Colonic mucosa (tissue), 4 donors: Measurements from ENCODE around the gene HES7. TPM values are rescaled to one million over a fixed set of nuclear protein-coding genes. Genes with fewer than 3 reads are reported as not detected.

Experiments
- DNase-seq: peaks from one replicate; pipeline ENCODE4 v3.0.0-alpha.2; 2020
- H3K27ac ChIP-seq: fragments of 200-600 bp; one replicate; pipeline ENCODE4 v1.8.0; 2021
- H3K27me3 ChIP-seq: fragments of 200-600 bp; one replicate; pipeline ENCODE4 v1.8.0; 2021
- H3K36me3 ChIP-seq: fragments of 200-600 bp; one replicate; pipeline ENCODE4 v1.8.0; 2021
- H3K4me1 ChIP-seq: fragments of 200-600 bp; one replicate; pipeline ENCODE4 v1.8.0; 2021; ENCODE audit warnings: mild to moderate bottlenecking
- H3K4me3 ChIP-seq: fragments of 200-600 bp; one replicate; pipeline ENCODE4 v1.8.0; 2021
- H3K9ac ChIP-seq, 2 donors: one replicate each; pipeline ENCODE4 v1.7.0; 2013; ENCODE audit warnings: control low read depth in 2 of 2, low read depth in 2 of 2, low read length in 2 of 2
- H3K9me3 ChIP-seq: fragments of 200-600 bp; one replicate; pipeline ENCODE4 v1.8.0; 2021
- intact Hi-C: fragments of 100-400 bp; cut with DNase I; formaldehyde crosslinking; loops from one replicate; pipeline ENCODE4 v1.14.1; 2022
- total RNA-seq, 2 donors: library from RNA; stranded (reverse); fragmentation: NEBNext Ultra II Directional in 1 of 2; extraction: Animal tissue kit (Norgen Biotek cat#: 25700) in 1 of 2; gene quantifications; one replicate each; pipeline ENCODE4 v1.2.1, GENCODE V29; 2021
- TF ChIP-seq, protein P1 (sequence below): fragments of 200-600 bp; IDR thresholded peaks from one replicate; pipeline ENCODE4 v1.8.0; 2022; ENCODE audit warnings: antibody characterized with exemption, mild to moderate bottlenecking
- donor health status: healthy.
- donor health status: DM: no; HTN: no; CAD: no.
- donor health status: DM: no; HTN: no; CAD: no.

The HES7 gene
- total RNA-seq, 2 donors from 2014 or later = not detected

DNA sequence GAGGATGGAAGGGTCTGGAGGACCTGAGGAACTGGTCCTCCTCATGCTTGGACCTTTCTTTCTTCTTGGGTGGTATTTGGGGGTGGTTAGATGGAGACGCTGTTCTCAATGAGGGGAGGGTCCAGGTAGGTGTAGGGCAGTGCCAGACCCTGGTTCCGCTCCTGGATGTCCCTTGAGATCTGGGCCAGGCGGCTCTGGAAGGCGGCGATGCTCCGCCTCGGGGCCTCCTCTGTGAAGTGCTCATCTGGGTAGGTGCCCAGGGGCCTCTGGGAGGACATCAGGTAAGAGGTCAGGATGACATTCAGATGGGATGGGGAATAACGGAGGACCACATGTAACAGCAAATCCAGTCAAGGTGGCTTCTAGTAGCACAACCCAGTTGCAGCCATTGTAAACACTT is 27.4 kb downstream of the HES7 start:
- Histone ChIP-seq H3K9ac (no peak overlapping the region), H3K4me3 (no peak overlapping the region), H3K27me3 (no peaks in the 10 kb centered on the region), H3K36me3 (no peaks in the 10 kb centered on the region), H3K9me3 (no peaks in the 10 kb centered on the region), H3K4me1 (no peaks in the 10 kb centered on the region), H3K27ac (no peak overlapping the region)
- no peak for DNase-seq
- intact Hi-C loops = no loop called here
- TF ChIP-seq, protein P1, sequence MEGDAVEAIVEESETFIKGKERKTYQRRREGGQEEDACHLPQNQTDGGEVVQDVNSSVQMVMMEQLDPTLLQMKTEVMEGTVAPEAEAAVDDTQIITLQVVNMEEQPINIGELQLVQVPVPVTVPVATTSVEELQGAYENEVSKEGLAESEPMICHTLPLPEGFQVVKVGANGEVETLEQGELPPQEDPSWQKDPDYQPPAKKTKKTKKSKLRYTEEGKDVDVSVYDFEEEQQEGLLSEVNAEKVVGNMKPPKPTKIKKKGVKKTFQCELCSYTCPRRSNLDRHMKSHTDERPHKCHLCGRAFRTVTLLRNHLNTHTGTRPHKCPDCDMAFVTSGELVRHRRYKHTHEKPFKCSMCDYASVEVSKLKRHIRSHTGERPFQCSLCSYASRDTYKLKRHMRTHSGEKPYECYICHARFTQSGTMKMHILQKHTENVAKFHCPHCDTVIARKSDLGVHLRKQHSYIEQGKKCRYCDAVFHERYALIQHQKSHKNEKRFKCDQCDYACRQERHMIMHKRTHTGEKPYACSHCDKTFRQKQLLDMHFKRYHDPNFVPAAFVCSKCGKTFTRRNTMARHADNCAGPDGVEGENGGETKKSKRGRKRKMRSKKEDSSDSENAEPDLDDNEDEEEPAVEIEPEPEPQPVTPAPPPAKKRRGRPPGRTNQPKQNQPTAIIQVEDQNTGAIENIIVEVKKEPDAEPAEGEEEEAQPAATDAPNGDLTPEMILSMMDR = no peak

DNA sequence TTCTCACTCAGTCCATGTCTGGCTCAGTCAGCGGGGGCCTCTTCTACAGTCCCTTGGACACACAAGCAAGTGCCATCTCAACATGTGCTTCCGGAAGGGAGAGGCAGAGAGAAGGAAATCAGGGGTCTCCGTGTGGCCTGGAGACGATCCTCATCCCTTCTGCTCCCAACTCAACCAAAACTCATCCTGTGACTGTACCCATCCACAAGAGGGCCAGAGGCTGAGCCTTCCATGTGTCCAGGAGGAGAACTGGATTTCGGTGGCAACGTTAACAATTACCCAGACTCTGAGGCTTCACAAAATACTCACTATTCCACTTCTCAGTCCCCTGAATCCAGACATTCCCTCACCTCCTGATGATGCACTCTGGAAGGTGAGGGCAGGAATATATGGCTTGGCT is 28.5 kb downstream of the HES7 start:
- no peaks in the 10 kb centered on the region for H3K4me1 ChIP-seq
- no peak overlapping the region for H3K9ac ChIP-seq
- H3K27me3 ChIP-seq = no peaks in the 10 kb centered on the region
- no peak overlapping the region for H3K4me3 ChIP-seq
- DNase-seq = no peak
- no peaks in the 10 kb centered on the region for H3K36me3 ChIP-seq
- TF ChIP-seq, protein P1 = no peak
- H3K9me3 ChIP-seq = no peaks in the 10 kb centered on the region
- intact Hi-C loops = no loop called here
- no peak overlapping the region for H3K27ac ChIP-seq

DNA sequence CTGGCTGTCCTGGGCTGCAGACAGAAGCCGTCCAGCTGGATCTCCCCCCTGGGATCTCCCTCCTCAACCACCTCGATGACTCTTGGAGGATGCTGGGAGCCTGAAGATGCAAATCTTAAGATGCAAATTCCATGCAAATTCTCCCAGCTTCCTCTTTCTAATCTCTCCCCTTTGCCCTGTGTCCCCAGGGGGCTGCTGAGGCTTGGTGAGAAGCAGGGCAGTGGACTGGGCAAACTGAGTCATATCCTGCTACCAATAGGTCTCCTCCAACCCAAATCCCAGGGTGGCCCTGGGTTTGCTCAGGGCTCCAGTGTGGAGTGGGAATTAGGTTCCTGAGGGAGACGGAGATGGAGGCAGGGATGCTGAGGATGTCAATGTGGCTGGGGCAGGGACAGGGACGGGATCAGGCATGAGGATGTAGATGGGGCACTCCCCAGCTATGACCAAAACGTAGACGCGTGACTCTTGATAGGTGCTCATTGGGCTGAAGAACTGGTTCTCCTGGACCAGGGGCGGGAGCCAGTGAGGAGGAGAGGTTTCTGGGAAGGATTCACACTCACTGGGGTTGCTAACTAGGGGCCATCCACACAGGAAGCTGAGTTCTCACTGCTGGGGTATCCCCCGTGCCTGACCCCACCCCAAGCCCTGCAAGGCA is 32.7 kb downstream of the HES7 start:
- Histone ChIP-seq H3K27ac (no peak overlapping the region), H3K9ac (no peak overlapping the region), H3K4me1 (no peaks in the 10 kb centered on the region), H3K27me3 (no peaks in the 10 kb centered on the region), H3K36me3 (no peaks in the 10 kb centered on the region), H3K4me3 (no peak overlapping the region), H3K9me3 (no peaks in the 10 kb centered on the region)
- TF ChIP-seq, protein P1 = no peak
- intact Hi-C loops = no loop called here
- no peak for DNase-seq

DNA sequence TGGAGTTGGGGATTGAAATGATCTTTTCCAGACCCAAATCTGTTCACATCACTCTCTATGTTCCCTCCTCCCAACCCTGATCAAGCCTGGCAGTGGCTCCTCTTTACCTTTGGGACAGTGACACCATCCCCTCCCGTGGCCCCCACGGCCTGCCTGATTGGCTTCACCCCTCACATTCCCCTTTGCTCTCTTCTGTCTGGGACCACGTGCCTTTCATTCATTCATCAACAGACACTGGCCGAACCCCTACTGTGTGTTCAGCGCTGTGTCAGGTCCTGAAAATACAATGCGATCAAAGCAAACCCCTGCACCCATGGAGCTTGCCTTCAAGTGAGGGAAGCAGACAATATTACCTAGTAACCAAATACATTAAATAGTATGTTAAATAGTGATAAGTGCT is 34.2 kb downstream of the HES7 start:
- Histone ChIP-seq H3K36me3 (no peaks in the 10 kb centered on the region), H3K9me3 (no peaks in the 10 kb centered on the region), H3K4me3 (no peak overlapping the region), H3K27ac (no peak overlapping the region), H3K27me3 (no peaks in the 10 kb centered on the region), H3K9ac (no peak overlapping the region), H3K4me1 (no peaks in the 10 kb centered on the region)
- TF ChIP-seq, protein P1 = no peak
- DNase-seq = no peak
- intact Hi-C loops = no loop called here

DNA sequence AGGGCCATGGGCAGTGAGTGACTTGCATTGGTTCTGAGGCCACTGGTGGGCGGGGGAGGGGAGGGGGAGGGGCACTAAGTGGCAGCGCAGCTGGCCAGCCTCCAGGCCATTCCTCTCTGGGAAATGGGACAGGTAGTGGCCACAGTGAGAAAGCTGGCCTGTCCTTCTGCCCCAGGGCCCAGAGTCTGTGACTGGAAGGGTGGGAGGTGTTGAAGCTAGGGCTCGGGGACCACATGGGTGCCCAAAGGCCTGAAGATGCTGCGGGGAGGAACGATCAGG is 36.0 kb downstream of the HES7 start:
- H3K9me3 ChIP-seq = no peaks in the 10 kb centered on the region
- no peak overlapping the region for H3K27ac ChIP-seq
- H3K4me3 ChIP-seq = no peak overlapping the region
- no peaks in the 10 kb centered on the region for H3K36me3 ChIP-seq
- TF ChIP-seq, protein P1 = no peak
- H3K4me1 ChIP-seq = no peaks in the 10 kb centered on the region
- intact Hi-C loops = no loop called here
- H3K27me3 ChIP-seq = no peaks in the 10 kb centered on the region
- no peak overlapping the region for H3K9ac ChIP-seq
- no peak for DNase-seq
